Measurements from ENCODE around the gene ANKRD44.

ANKRD44 gene

DNA sequence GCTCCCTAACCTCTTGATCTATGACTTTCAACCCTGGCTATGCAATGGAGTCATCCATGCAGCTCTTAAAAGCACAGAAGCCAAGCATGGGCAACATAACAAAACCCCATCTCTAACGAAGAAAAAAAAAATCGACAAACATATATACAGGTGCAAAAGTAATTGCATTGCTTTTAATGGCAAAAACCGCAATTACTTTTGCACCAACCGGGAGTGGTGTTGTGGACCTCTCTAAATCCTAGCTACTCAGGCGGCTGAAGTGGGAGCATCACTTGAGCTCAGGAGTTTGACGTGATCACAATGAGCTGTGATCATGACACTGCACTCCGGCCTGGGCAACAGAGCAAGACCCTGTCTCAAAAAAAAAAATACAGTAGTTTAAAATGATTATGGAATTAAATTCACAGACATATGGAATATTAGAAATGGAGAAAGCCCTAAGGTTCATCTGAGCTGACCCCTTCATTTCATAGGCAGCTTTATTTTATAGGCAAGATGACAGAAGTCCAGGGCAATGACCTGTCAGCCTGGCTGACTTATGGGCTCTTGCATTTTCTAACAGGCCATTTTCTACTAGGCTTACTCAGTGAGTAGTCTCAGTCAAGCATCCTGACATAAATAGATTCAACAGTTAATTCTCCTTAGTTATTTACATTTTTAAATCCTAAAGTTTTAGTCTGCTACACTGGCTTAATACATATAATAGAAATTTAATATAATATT lies 183.8 kb downstream of the ANKRD44 start:
- no peak for DNase-seq
- Mint-ChIP-seq H3K27me3 (no peaks in the 10 kb centered on the region), H3K9me3 (peaks cover 9% of the 10 kb centered on the region), H3K36me3 (peaks cover 65% of the 10 kb centered on the region), H3K4me1 (peaks cover 57% of the 10 kb centered on the region), H3K4me3 (no peak overlapping the region), H3K27ac (no peak overlapping the region)
- CTCF ChIA-PET, result interaction anchor here (0.6 to 1.8 kb wide), 4 partner anchors 13 to 88 kb away, joined by 3 to 10 read pairs (median 4); no protein-coding TSS in a partner anchor

DNA sequence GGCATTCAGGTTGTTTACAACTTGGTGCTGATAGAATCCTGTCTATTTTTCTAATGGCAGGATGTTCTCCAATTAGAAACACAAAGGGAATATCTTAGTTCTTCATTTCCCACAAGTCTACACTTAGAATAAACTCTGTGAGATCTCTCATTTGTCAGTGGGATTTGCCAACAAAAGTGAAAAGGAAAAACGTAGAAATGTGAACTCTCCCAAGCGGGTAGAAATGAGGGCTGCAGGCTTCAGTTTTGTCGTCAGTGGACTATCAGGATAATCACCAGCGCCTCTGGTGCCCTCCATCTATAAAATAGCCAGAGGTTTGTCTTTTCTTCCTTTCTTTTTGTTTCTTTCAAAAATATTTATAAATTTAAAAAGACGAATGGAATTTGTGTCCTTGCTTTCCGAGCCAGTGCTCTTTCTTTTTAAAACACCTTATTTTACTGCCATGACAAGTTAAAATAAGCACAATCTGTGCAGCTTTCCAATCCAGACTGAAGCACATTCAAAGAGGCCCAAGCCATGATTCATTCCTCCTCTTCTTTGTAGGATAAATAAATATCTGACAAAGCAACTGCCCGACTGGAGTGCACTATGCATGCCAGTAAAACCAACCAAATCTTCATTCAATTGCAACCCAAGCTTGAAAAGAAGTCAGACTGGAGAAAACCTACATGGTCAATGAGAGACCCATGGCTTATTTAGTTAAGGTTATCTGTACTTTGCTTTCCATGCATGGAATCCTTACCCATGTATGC lies 185.8 kb downstream of the ANKRD44 start:
- no peaks in the 10 kb centered on the region for H3K27me3 Mint-ChIP-seq
- H3K9me3 Mint-ChIP-seq, result peaks cover 9% of the 10 kb centered on the region
- H3K27ac Mint-ChIP-seq, result no peak overlapping the region
- H3K4me1 Mint-ChIP-seq, result peaks cover 51% of the 10 kb centered on the region
- no peak for DNase-seq
- peaks cover 76% of the 10 kb centered on the region for H3K36me3 Mint-ChIP-seq
- H3K4me3 Mint-ChIP-seq, result no peak overlapping the region
- CTCF ChIA-PET, result no interaction called here

DNA sequence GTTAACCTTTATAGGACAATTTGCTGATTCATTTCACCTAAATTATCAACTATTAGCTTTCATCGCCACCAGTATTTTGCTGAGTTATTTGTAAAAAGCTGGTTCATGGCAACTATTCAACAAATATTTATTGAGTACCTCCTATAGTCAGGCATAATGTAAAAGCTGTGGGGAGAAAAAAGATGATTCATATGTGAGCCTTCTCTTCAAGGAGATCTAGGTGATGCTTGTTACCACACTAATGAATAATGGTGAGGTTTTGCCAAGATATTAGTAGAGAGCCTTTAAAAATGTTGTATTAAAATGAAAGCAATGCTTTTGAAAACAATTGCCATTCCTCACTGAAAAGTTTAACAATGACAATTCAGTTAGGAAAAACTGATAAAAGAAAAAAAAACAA lies 187.8 kb downstream of the ANKRD44 start:
- CTCF ChIA-PET, result interaction anchor here (1.6 to 2.5 kb wide), 2 partner anchors 10 to 45 kb away, joined by 5 to 11 read pairs; no protein-coding TSS in a partner anchor
- Mint-ChIP-seq H3K4me1 (peaks cover 34% of the 10 kb centered on the region), H3K27ac (no peak overlapping the region), H3K27me3 (no peaks in the 10 kb centered on the region), H3K4me3 (no peak overlapping the region), H3K9me3 (peaks cover 2% of the 10 kb centered on the region), H3K36me3 (peaks cover 74% of the 10 kb centered on the region)
- DNase-seq, result no peak

- CTCF ChIA-PET, result interaction anchor here (2.2 to 2.5 kb wide), 2 partner anchors 9 to 47 kb away, joined by 9 to 11 read pairs; no protein-coding TSS in a partner anchor
- Mint-ChIP-seq H3K36me3 (peaks cover 76% of the 10 kb centered on the region), H3K9me3 (no peaks in the 10 kb centered on the region), H3K27me3 (no peaks in the 10 kb centered on the region), H3K4me1 (peaks cover 34% of the 10 kb centered on the region), H3K4me3 (peak overlapping the region; percentile 17), H3K27ac (peak overlapping the region; percentile 82)
- DNase-seq, result no peak
These were observed 188.7 kb downstream of the ANKRD44 start for GRCh38 chr2:197121756-197122385.

DNA sequence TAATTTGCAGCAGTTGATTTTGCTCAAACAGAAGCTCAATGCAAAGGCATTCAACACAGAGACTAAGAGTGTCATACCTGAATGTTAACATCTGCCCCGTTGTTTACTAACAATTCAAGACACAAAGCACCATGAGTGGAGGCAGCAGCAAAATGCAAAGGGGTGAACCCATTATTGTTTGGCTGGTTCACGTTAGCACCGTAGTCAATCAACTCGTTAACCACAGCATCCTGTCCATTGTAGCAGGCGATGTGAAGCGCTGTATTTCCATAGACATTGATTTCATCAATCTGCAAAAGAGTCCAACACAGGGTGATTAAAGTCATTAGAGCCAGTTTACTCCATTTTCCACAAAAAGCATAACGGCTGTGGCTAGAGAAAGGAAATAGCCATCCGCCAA lies 189.3 kb downstream of the ANKRD44 start:
- DNase-seq, result no peak
- Mint-ChIP-seq H3K4me3 (peak overlapping the region; percentile 17), H3K4me1 (peaks cover 36% of the 10 kb centered on the region), H3K36me3 (peaks cover 78% of the 10 kb centered on the region), H3K27ac (peak overlapping the region; percentile 82), H3K27me3 (no peaks in the 10 kb centered on the region), H3K9me3 (no peaks in the 10 kb centered on the region)
- CTCF ChIA-PET, result interaction anchor here (2.2 to 2.5 kb wide), 2 partner anchors 8 to 48 kb away, joined by 9 to 11 read pairs; no protein-coding TSS in a partner anchor

- H3K4me3 Mint-ChIP-seq, result no peak overlapping the region
- peaks cover 45% of the 10 kb centered on the region for H3K36me3 Mint-ChIP-seq
- peak overlapping the region; percentile 37 for H3K27ac Mint-ChIP-seq
- peaks cover 24% of the 10 kb centered on the region for H3K4me1 Mint-ChIP-seq
- CTCF ChIA-PET, result interaction anchor here (0.9 to 5.3 kb wide), 2 partner anchors 52 to 195 kb away, joined by 3 to 68 read pairs; no protein-coding TSS in a partner anchor
- no peaks in the 10 kb centered on the region for H3K9me3 Mint-ChIP-seq
- H3K27me3 Mint-ChIP-seq, result no peaks in the 10 kb centered on the region
- no peak for DNase-seq
These were observed 194.2 kb downstream of the ANKRD44 start for GRCh38 chr2:197116306-197116879.

- H3K9me3 Mint-ChIP-seq, result no peaks in the 10 kb centered on the region
- no peak for DNase-seq
- no peaks in the 10 kb centered on the region for H3K27me3 Mint-ChIP-seq
- H3K27ac Mint-ChIP-seq, result no peak overlapping the region
- H3K4me3 Mint-ChIP-seq, result no peak overlapping the region
- CTCF ChIA-PET, result interaction anchor here (1.2 to 5.3 kb wide), 5 partner anchors 13 to 284 kb away, joined by 3 to 68 read pairs (median 31); partner anchors contain the start of gene ANKRD44
- H3K4me1 Mint-ChIP-seq, result peaks cover 18% of the 10 kb centered on the region
- H3K36me3 Mint-ChIP-seq, result peaks cover 39% of the 10 kb centered on the region
These were observed 195.3 kb downstream of the ANKRD44 start for GRCh38 chr2:197115325-197115724.

- Mint-ChIP-seq H3K4me1 (peaks cover 15% of the 10 kb centered on the region), H3K27me3 (no peaks in the 10 kb centered on the region), H3K27ac (no peak overlapping the region), H3K4me3 (no peak overlapping the region), H3K9me3 (no peaks in the 10 kb centered on the region), H3K36me3 (peaks cover 35% of the 10 kb centered on the region)
- CTCF ChIA-PET, result interaction anchor here (0.6 to 5.3 kb wide), 52 partner anchors 8 to 932 kb away, joined by 3 to 68 read pairs (median 4); partner anchors contain the start of gene ANKRD44
- DNase-seq, result no peak
These were observed 197.3 kb downstream of the ANKRD44 start for GRCh38 chr2:197113275-197113711.

GRCh38 chr2:197109326-197109725 lies 201.3 kb downstream of the ANKRD44 start:
- CTCF ChIA-PET, result no interaction called here
- DNase-seq, result no peak
- no peaks in the 10 kb centered on the region for H3K9me3 Mint-ChIP-seq
- no peaks in the 10 kb centered on the region for H3K27me3 Mint-ChIP-seq
- H3K36me3 Mint-ChIP-seq, result peaks cover 40% of the 10 kb centered on the region
- no peak overlapping the region for H3K27ac Mint-ChIP-seq
- H3K4me3 Mint-ChIP-seq, result no peak overlapping the region
- peaks cover 5% of the 10 kb centered on the region for H3K4me1 Mint-ChIP-seq

DNA sequence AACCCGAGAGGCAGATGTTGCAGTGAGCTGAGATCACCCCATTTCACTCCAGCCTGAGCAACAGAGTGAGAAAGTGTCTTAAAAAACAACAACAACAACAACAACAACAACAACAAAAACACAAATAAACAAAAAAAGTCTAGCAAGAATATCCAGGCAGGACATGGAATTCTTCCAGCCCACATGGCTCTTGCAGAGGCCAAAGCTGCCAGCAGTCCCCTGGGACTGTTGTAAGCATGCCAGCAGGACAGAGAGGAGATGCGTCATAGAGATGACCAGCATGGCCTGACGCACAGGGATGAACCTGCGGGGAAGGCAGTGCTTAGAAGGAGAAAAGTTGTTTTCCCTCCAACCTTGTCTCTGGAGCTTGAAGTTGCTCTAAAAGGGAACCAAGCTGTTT lies 201.8 kb downstream of the ANKRD44 start:
- Mint-ChIP-seq H3K4me1 (peaks cover 5% of the 10 kb centered on the region), H3K9me3 (no peaks in the 10 kb centered on the region), H3K36me3 (peaks cover 40% of the 10 kb centered on the region), H3K27ac (no peak overlapping the region), H3K27me3 (no peaks in the 10 kb centered on the region), H3K4me3 (no peak overlapping the region)
- no peak for DNase-seq
- CTCF ChIA-PET, result interaction anchor here (1.1 kb wide), 1 partner anchor 264 kb away, joined by 3 read pairs; no protein-coding TSS in a partner anchor

GRCh38 chr2:197107291-197108269 lies 203.0 kb downstream of the ANKRD44 start:
- Mint-ChIP-seq H3K9me3 (no peaks in the 10 kb centered on the region), H3K4me3 (no peak overlapping the region), H3K27ac (peak overlapping the region; percentile 52), H3K36me3 (peaks cover 47% of the 10 kb centered on the region), H3K27me3 (no peaks in the 10 kb centered on the region), H3K4me1 (no peaks in the 10 kb centered on the region)
- DNase-seq, result no peak
- CTCF ChIA-PET, result interaction anchor here (1.1 kb wide), 1 partner anchor 265 kb away, joined by 3 read pairs; no protein-coding TSS in a partner anchor

DNA sequence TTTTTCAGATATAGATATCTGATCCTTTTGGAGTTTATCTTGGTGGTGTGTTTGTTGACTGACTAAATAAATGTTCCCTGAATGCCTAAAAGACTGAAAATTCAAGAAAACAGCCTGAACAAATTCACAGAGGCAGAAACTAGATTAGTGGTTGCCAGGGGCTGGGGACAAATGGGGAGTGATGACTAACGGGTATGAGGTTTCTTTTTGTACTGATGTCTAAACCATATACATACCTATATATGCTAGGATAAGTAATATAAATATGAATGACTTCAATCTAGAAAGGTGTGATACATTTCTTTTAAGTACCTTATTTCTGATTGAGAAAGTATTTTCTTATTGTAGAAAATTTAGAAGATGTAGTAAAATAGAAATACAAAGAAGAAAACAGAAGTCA lies 207.2 kb downstream of the ANKRD44 start:
- Mint-ChIP-seq H3K36me3 (peaks cover 61% of the 10 kb centered on the region), H3K27ac (no peak overlapping the region), H3K9me3 (no peaks in the 10 kb centered on the region), H3K27me3 (no peaks in the 10 kb centered on the region), H3K4me1 (peaks cover 5% of the 10 kb centered on the region), H3K4me3 (no peak overlapping the region)
- no peak for DNase-seq
- CTCF ChIA-PET, result no interaction called here

DNA sequence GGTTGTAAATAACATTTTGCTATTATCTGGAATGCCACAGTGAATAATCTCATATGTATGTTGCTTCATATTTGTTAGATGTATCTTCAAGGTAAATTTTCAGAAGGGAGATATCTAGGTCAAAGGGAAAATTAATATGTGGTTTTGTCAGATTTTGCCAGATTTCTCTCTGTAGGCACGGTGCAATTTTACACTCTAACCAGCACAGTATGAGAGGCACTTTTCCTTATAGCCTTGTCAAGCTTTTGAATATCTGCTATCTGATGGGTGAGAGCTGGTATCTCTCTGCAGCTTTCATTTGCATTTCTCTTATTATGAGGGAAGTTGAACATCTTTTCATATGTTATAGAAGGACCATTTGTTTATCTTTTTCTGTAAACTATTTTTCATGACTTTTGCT lies 208.3 kb downstream of the ANKRD44 start:
- Mint-ChIP-seq H3K4me3 (no peak overlapping the region), H3K4me1 (peaks cover 5% of the 10 kb centered on the region), H3K9me3 (no peaks in the 10 kb centered on the region), H3K36me3 (peaks cover 64% of the 10 kb centered on the region), H3K27me3 (no peaks in the 10 kb centered on the region), H3K27ac (no peak overlapping the region)
- no peak for DNase-seq
- CTCF ChIA-PET, result interaction anchor here (1.0 kb wide), 1 partner anchor 11 kb away, joined by 3 read pairs; no protein-coding TSS in a partner anchor

Data from activated naive CD4-positive, alpha-beta T cell treated with anti-CD3 and anti-CD28 coated beads, Interleukin-2, amount 10 ng/mL, durations not matched to agents 7 days and 5 days (primary cell).